Measurements from ENCODE around the gene EIF6.
A peak's percentile ranks its signal among the peaks of the same experiment; 100 is the strongest.

Gene EIF6

DNA sequence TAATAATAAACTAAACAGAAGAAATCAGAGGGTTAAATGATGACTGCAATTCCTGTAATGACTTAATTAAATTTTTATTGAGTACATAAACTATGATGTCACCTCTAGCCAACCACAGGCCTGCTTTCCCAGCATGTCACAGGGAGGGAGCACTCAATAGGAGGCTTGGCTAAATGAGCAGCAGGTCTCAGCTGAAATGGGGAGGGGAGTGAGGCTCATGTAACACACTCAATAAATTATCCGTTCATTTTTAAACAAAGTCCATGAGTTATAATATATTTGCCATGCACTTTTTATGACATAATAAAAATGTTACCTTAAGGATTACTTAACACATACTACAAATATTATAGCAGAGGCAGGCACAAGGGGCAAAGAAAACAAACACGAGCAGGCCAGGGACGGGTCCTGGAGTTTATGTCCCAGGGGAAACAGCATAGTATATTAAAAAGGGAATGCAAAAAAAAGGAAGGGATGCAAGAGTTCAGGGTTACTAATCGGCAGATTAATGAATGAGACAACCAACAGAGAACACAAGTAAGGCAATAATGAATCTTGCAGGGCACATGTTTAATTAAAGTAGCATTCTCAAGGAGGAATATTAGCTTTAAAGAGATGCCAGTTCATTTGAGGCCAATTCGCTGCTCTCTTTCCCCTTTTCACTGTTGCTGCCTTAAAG, 34.8 kb upstream of the EIF6 start (continued):
- TF ChIP-seq, protein P1, sequence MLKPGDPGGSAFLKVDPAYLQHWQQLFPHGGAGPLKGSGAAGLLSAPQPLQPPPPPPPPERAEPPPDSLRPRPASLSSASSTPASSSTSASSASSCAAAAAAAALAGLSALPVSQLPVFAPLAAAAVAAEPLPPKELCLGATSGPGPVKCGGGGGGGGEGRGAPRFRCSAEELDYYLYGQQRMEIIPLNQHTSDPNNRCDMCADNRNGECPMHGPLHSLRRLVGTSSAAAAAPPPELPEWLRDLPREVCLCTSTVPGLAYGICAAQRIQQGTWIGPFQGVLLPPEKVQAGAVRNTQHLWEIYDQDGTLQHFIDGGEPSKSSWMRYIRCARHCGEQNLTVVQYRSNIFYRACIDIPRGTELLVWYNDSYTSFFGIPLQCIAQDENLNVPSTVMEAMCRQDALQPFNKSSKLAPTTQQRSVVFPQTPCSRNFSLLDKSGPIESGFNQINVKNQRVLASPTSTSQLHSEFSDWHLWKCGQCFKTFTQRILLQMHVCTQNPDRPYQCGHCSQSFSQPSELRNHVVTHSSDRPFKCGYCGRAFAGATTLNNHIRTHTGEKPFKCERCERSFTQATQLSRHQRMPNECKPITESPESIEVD (tag by site-specific recombination; IDR thresholded peaks at IDR 0.05), result peak; percentile 100
- TF ChIP-seq ZSCAN23 (tag by site-specific recombination; IDR thresholded peaks at IDR 0.05) (peak; percentile 87), ZNF366 (tag by site-specific recombination; conservative IDR thresholded peaks at IDR 0.05) (peak; percentile 88), MZF1 (tag by site-specific recombination; IDR thresholded peaks at IDR 0.05; ENCODE audit: borderline replicate concordance) (peak; percentile 82), ZNF621 (tag by site-specific recombination; IDR thresholded peaks at IDR 0.05) (no peak), GLIS2 (tag by site-specific recombination; IDR thresholded peaks at IDR 0.05) (peak; percentile 79), ZNF184 (tag by site-specific recombination; IDR thresholded peaks at IDR 0.05) (peak; percentile 52), ZNF335 (tag by site-specific recombination; conservative IDR thresholded peaks at IDR 0.05) (peak; percentile 82), ZNF768 (tag by site-specific recombination; IDR thresholded peaks at IDR 0.05) (no peak), ZNF155 (tag by site-specific recombination; IDR thresholded peaks at IDR 0.05) (no peak), GLI2 (tag by site-specific recombination; IDR thresholded peaks at IDR 0.05; ENCODE audit: borderline replicate concordance, low read depth) (peak; percentile 97), SCRT1 (tag by site-specific recombination; IDR thresholded peaks at IDR 0.05; ENCODE audit: borderline replicate concordance) (peak; percentile 91), IKZF3 (tag by site-specific recombination; IDR thresholded peaks at IDR 0.05) (peak; percentile 82), KLF8 (tag by site-specific recombination; IDR thresholded peaks at IDR 0.05) (peak; percentile 80), ZNF10 (tag by site-specific recombination; IDR thresholded peaks at IDR 0.05) (peak; percentile 72), ZEB2 (tag by site-specific recombination; IDR thresholded peaks at IDR 0.05) (peak; percentile 96)
- TF ChIP-seq, protein P2, sequence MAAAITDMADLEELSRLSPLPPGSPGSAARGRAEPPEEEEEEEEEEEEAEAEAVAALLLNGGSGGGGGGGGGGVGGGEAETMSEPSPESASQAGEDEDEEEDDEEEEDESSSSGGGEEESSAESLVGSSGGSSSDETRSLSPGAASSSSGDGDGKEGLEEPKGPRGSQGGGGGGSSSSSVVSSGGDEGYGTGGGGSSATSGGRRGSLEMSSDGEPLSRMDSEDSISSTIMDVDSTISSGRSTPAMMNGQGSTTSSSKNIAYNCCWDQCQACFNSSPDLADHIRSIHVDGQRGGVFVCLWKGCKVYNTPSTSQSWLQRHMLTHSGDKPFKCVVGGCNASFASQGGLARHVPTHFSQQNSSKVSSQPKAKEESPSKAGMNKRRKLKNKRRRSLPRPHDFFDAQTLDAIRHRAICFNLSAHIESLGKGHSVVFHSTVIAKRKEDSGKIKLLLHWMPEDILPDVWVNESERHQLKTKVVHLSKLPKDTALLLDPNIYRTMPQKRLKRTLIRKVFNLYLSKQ (tag by site-specific recombination; IDR thresholded peaks at IDR 0.05; ENCODE audit: borderline replicate concordance), result no peak
- TF ChIP-seq, protein P3, sequence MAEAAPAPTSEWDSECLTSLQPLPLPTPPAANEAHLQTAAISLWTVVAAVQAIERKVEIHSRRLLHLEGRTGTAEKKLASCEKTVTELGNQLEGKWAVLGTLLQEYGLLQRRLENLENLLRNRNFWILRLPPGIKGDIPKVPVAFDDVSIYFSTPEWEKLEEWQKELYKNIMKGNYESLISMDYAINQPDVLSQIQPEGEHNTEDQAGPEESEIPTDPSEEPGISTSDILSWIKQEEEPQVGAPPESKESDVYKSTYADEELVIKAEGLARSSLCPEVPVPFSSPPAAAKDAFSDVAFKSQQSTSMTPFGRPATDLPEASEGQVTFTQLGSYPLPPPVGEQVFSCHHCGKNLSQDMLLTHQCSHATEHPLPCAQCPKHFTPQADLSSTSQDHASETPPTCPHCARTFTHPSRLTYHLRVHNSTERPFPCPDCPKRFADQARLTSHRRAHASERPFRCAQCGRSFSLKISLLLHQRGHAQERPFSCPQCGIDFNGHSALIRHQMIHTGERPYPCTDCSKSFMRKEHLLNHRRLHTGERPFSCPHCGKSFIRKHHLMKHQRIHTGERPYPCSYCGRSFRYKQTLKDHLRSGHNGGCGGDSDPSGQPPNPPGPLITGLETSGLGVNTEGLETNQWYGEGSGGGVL (tag by site-specific recombination; IDR thresholded peaks at IDR 0.05), result peak; percentile 87
- TF ChIP-seq, protein P4, sequence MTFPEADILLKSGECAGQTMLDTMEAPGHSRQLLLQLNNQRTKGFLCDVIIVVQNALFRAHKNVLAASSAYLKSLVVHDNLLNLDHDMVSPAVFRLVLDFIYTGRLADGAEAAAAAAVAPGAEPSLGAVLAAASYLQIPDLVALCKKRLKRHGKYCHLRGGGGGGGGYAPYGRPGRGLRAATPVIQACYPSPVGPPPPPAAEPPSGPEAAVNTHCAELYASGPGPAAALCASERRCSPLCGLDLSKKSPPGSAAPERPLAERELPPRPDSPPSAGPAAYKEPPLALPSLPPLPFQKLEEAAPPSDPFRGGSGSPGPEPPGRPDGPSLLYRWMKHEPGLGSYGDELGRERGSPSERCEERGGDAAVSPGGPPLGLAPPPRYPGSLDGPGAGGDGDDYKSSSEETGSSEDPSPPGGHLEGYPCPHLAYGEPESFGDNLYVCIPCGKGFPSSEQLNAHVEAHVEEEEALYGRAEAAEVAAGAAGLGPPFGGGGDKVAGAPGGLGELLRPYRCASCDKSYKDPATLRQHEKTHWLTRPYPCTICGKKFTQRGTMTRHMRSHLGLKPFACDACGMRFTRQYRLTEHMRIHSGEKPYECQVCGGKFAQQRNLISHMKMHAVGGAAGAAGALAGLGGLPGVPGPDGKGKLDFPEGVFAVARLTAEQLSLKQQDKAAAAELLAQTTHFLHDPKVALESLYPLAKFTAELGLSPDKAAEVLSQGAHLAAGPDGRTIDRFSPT (tag by site-specific recombination; IDR thresholded peaks at IDR 0.05), result peak; percentile 83
- TF ChIP-seq, protein P5, sequence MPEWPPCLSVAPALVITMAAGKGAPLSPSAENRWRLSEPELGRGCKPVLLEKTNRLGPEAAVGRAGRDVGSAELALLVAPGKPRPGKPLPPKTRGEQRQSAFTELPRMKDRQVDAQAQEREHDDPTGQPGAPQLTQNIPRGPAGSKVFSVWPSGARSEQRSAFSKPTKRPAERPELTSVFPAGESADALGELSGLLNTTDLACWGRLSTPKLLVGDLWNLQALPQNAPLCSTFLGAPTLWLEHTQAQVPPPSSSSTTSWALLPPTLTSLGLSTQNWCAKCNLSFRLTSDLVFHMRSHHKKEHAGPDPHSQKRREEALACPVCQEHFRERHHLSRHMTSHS (tag by site-specific recombination; IDR thresholded peaks at IDR 0.05), result peak; percentile 69; the same call in 1 of the 2 replicates
- TF ChIP-seq, protein P6, sequence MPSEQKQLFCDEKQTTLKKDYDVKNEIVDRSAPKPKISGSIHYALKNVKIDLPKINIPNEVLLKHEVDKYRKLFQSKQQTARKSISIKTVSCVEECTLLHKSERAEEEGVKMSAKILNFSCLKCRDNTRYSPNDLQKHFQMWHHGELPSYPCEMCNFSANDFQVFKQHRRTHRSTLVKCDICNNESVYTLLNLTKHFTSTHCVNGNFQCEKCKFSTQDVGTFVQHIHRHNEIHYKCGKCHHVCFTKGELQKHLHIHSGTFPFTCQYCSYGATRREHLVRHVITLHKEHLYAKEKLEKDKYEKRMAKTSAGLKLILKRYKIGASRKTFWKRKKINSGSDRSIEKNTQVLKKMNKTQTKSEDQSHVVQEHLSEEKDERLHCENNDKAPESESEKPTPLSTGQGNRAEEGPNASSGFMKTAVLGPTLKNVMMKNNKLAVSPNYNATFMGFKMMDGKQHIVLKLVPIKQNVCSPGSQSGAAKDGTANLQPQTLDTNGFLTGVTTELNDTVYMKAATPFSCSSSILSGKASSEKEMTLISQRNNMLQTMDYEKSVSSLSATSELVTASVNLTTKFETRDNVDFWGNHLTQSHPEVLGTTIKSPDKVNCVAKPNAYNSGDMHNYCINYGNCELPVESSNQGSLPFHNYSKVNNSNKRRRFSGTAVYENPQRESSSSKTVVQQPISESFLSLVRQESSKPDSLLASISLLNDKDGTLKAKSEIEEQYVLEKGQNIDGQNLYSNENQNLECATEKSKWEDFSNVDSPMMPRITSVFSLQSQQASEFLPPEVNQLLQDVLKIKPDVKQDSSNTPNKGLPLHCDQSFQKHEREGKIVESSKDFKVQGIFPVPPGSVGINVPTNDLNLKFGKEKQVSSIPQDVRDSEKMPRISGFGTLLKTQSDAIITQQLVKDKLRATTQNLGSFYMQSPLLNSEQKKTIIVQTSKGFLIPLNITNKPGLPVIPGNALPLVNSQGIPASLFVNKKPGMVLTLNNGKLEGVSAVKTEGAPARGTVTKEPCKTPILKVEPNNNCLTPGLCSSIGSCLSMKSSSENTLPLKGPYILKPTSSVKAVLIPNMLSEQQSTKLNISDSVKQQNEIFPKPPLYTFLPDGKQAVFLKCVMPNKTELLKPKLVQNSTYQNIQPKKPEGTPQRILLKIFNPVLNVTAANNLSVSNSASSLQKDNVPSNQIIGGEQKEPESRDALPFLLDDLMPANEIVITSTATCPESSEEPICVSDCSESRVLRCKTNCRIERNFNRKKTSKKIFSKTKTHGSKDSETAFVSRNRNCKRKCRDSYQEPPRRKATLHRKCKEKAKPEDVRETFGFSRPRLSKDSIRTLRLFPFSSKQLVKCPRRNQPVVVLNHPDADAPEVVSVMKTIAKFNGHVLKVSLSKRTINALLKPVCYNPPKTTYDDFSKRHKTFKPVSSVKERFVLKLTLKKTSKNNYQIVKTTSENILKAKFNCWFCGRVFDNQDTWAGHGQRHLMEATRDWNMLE (tag by site-specific recombination; conservative IDR thresholded peaks at IDR 0.05; ENCODE audit: low read depth), result 0 out of 2 replicates have a peak, but pooled peaks have one; percentile 45
- TF ChIP-seq, protein P7, sequence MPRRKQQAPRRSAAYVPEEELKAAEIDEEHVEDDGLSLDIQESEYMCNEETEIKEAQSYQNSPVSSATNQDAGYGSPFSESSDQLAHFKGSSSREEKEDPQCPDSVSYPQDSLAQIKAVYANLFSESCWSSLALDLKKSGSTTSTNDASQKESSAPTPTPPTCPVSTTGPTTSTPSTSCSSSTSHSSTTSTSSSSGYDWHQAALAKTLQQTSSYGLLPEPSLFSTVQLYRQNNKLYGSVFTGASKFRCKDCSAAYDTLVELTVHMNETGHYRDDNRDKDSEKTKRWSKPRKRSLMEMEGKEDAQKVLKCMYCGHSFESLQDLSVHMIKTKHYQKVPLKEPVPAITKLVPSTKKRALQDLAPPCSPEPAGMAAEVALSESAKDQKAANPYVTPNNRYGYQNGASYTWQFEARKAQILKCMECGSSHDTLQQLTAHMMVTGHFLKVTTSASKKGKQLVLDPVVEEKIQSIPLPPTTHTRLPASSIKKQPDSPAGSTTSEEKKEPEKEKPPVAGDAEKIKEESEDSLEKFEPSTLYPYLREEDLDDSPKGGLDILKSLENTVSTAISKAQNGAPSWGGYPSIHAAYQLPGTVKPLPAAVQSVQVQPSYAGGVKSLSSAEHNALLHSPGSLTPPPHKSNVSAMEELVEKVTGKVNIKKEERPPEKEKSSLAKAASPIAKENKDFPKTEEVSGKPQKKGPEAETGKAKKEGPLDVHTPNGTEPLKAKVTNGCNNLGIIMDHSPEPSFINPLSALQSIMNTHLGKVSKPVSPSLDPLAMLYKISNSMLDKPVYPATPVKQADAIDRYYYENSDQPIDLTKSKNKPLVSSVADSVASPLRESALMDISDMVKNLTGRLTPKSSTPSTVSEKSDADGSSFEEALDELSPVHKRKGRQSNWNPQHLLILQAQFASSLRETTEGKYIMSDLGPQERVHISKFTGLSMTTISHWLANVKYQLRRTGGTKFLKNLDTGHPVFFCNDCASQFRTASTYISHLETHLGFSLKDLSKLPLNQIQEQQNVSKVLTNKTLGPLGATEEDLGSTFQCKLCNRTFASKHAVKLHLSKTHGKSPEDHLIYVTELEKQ (tag by site-specific recombination; IDR thresholded peaks at IDR 0.05; ENCODE audit: borderline replicate concordance), result peak; percentile 87

Data from HEK293 (cell line).